Activated CD4-positive, alpha-beta T cell treated with anti-CD3 and anti-CD28 coated beads, Interleukin-2, Interleukin-6, amounts not matched to agents 100 ng/mL and 50 ng/mL, durations not matched to agents 16 hours and 8 hours (primary cell): Measurements from ENCODE around the gene SPRED2.
A peak's percentile ranks its signal among the peaks of the same experiment; 100 is the strongest.

Experiments
- DNase-seq: peaks from one replicate; pipeline ENCODE4 v3.0.0-alpha.2; 2020

SPRED2 gene

GRCh38 chr2:65438137-65438899, 5.9 kb upstream of the SPRED2 start:
- no peak for DNase-seq

- no peak for DNase-seq
These were observed 5.2 kb upstream of the SPRED2 start for GRCh38 chr2:65437392-65438135.

DNA sequence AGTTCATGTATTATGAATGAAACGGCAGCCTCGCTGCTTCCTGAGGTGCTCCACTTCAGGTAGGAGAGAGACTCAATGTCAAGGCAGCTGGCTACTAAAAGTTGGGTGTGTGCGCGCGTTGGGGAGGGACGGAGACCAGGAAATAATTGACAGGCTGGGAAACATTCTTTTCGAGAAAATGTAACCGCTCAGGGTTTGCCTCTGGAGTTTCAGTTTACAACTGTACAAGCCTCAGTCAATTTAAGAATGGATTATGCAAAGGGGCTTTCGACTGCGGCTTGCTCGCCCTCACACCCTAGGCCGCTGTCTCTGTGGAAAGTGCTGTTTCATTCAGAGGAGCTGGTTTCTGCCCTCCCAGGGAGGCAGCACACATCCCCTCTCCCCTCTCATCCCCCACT, 4.4 kb upstream of the SPRED2 start:
- DNase-seq, result peak; percentile 87

DNA sequence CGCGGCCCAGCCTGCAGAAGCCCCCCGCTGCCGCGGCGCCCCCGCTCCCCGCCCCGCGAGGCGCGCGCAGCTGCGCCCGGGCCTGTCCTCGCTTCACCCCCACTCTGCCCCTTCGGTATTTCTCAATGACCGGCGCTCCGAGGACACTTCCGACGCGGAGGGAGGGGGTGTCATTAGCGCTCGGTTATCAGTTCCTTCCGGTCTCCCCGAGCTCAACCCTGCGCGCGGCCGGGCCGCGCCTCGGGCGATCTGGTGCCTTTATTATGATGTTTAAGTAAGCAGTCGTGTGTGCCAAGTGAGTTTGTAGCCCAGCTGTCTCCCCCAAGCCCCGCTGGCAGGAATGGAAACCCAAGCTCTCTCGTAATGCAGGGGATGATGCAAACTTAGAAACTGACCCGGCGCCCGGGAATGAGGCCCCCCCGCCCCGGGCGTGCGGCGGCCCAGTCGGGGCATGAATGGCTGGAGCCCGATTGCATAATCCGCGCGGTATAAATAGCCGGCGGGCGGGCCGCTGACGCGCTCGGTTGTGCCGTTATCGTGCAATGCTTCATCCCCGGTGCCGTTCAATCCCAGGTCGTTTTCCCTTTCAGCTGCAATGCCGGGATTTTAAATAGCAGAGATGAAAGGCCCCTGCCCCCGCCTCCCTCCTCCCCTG, 3.9 kb upstream of the SPRED2 start:
- peak; percentile 47 for DNase-seq

DNA sequence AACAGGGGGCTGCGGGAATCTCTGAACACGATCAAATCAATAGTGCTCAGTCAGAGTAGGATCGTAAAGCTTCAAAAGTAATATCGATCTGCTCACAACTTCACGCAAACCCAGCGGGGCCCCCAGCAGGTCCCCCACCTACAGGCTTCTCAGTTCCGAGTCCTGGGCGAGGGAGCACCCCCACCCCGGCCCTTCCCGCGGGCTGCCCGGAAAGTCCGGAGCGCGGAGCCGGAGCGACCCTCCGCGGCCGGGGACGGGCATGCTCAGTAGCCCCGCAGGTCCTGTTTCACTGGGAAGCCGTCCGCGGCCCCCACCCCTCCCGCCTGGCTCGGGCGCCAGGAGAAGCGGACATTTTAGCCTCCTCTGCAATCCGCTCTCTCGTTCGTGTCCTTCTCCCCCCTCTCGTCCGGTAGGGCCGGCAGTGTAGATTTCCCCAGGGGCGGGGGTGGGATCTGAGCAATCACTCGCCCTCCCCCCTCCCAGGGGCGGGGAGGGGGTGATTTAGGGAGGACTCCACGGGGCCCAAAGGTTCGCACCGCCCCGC, 3.3 kb upstream of the SPRED2 start:
- peak; percentile 37 for DNase-seq

DNA sequence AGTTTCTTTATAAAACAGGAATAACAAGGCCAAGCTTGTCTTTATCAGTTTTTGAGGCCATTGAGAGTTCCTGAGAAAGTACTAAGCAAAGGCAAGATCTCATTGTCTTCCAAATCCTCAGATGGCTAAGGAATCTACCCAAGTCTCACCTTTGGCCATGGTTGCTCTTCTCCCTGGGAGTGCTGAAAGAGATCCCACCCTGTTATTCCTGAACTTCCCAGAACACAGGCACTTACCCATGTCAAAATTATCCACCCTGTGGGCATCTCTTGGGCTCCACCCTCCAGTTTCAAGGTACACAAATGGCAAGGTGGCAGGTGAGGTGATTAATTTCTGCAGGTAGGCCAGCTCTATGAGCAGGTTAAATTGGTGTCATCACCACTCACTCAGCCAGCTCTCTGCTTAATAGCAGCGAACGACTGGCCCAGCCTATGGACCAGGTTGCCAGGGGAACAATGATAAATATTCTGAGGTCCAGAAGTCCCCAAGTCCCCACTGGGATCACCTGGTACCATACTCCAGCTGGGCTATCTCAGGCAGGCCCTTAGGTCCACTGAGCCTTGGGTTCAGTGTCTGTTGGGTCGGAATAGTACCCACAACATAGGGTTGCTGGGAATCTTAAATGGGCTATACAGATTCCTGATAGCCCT, 2.3 kb upstream of the SPRED2 start:
- no peak for DNase-seq

GRCh38 chr2:65431421-65432226, 775 bp downstream of the SPRED2 start:
- peak; percentile 54 for DNase-seq

GRCh38 chr2:65430603-65431420, 1.6 kb downstream of the SPRED2 start:
- peak; percentile 66 for DNase-seq

DNA sequence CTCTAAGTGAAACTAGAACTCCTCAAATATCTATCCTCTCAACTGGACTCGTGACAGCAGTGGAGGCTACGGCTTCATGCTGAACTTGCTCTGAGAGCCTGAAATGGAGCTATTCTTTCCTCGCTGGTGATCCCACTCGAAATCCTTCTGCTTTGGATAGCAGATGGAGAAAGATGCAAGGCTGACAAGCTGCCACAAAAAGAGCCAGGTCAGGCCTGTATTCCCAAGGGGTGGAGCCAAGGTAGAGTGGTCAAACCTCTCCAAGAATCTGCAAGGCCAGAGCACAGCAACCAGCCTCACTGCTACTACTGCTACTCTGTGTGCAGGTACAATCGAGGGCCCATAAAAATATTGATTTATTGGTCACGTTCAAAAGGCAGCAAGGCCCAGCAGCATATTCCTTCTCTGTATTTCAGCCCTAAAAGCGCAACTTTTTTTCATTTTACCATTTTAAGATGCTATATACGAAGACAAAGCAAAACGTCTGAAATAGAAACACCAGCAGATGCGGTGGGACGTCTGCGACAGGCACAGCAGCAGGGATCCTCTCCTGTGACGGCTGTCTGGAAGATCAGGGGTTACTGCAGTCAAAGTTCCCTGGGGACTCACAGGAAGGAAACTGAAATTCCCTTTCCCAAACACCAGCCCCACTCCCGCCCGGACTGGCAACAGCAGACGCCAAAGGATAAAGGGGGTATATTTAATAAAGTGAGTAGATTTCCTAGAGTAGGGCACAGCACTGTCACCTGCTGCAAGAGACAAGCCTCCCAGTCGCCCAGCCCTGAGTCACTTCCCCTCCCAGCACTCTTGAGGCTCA, 2.4 kb downstream of the SPRED2 start:
- DNase-seq, result no peak

GRCh38 chr2:65427532-65427931, 4.9 kb downstream of the SPRED2 start:
- no peak for DNase-seq

- no peak for DNase-seq
These were observed 7.1 kb downstream of the SPRED2 start for GRCh38 chr2:65425276-65425675.

DNA sequence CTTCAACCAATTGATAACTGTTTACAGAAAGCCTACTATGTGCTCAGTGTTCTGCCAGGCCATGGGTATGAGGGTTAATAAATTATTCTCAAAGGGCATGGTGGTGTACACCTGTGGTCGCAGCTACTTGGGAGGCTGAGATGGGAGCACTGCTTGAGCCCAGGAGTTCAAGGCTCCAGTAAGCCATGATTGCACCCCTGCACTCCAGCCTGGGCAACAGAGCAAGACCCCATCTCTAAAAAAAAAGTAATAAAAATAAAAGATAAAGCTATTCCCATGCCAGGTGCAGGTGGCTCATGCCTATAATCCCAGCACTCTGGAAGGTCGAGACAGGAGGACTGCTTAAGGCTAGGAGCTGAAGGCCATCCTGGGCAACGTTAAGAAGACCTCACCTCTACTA, 8.0 kb downstream of the SPRED2 start:
- no peak for DNase-seq

GRCh38 chr2:65421432-65421748, 11.0 kb downstream of the SPRED2 start:
- no peak for DNase-seq

DNA sequence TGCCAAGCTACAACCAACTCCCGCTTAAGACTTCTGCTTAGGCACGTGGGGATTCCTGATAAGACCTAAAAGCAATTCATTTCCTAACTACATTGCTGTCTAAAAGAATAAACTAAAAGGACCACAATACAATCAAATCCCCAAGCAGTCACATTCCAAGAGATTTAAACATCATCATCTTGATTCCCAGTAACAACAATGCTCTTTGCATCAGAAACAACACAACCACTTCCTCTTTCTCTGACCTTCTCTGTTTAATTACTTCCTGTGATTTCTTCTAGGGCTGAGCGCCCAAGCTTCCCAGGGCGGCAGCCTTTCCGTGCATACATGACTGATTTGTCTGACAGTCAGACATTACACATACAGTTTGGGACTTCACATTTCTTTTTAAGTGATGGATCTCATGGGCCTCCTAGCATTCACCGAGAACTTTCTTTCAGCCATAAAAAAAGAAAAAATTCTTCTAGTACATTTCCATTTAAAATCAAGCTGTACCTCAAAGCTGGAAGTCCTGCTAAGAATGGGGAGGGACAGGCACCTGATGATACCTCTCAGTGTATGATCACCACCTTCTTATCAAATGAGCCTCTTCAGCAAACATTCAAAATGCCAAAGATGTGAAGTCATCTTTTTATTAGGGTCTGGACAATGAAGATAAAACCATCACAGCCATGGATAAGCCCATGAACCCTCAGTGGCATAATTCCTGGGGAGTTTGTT, 11.5 kb downstream of the SPRED2 start:
- peak; percentile 25 for DNase-seq

DNA sequence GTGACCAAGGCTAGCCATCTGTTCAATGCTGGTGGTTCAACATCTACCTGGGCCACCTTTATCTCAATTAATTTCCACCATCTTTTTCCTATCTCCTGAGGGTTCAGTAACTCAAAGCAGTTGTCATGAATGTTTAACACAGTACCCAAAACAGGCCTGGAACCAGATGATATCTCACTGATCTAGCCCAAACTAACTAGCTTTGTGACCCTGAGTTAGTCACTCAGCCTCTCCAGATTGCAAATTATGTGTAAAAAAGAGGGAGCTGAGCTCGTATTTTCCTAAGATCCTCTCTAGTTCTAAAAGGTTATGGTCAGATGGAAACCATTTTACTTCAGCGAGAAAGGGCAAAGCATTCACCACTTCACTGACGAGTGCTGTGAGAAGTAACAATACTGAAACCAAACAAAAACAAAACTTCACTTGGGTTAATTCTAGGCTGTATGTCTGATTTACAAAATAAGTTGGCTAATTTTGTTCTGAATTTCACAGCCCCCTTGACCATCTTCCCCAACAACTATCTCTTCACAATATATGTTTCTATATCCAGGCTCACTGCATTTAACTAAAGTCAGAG, 14.8 kb downstream of the SPRED2 start:
- peak; percentile 26 for DNase-seq

DNA sequence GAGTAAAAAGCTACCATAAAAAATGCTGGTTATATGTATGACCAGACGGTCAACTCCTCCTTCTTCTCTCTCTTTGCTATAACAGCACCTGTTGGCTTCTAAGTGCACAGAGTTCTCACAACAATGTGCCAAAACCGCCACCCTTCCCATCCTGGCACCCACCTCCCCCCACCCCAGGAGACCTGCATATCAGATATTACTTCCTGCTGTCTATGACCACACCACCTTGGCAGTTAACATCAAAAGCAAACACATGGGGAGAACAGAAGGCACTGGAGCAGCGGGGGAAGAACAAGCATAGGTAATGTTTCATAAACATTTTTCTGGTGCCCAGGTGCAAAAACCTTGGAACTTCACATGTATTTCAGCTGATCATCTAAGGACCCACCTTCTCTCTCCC, 15.5 kb downstream of the SPRED2 start:
- DNase-seq, result no peak

GRCh38 chr2:65416321-65416720, 16.1 kb downstream of the SPRED2 start:
- no peak for DNase-seq

DNA sequence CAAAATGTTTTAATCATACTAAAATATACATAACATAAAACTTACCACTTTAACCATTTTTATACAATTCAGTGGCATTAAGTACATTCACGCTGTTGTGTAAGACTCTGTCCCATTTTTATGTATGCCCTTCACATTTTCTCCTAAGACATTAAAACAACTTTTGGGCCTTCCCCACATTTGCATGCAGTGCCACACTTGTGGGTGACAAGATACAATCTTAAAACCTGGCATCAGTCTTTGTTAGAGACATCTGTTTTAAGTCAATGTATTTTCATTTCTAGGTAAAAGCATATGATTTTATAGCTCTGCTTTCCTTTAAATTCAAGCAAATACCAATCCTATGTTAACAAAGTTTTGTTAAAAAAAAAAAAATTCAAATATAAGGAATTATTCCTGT, 17.3 kb downstream of the SPRED2 start:
- DNase-seq, result no peak

DNA sequence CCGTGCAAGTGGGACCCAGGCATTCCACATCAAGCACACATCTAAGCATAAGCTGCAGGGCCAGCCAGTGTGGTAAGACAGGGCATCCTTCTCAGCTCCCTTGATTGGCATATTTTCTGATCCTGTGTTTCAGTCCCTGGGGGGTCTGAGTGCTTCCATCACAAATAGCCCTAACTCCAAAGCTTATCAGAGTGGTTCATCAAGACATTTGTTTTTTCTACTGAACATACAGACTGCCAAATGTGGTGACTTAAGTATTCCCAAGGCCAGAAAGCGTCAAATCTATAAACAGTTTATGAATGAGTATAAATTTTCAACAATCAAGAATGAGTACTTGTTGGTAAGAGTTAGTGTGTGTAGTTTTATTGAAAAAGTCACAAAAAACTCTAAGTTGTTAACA, 18.8 kb downstream of the SPRED2 start:
- no peak for DNase-seq

- no peak for DNase-seq
These were observed 19.3 kb downstream of the SPRED2 start for GRCh38 chr2:65413106-65413505.
